Measurements from ENCODE around the gene CCDC188.

GRCh38 chr22:20128619-20128901 is 22.3 kb downstream of the CCDC188 start:
- no peak for TF ChIP-seq CTCF (IDR thresholded peaks at IDR 0.05; ENCODE audit: low read length)
- no peak for TF ChIP-seq EZH2 (IDR thresholded peaks at IDR 0.05; ENCODE audit: borderline replicate concordance, low read length)

Measured in OCI-LY1 (cell line).